Myocyte (in vitro differentiated cells): ENCODE data around the gene SUPT6H. TPM values are rescaled to one million over a fixed set of nuclear protein-coding genes. Genes with fewer than 3 reads are reported as not detected.
A peak's percentile ranks its signal among the peaks of the same experiment; 100 is the strongest.

Experiments
- DNase-seq: peaks from one replicate; pipeline ENCODE4 v3.0.0-alpha.2; 2012; ENCODE audit warnings: low read depth
- total RNA-seq: library from RNA; depleted of rRNA; stranded (reverse); fragments of >200 nt; gene quantifications from 2 replicates; pipeline ENCODE4 v1.2.3, GENCODE V29; 2014

The SUPT6H gene
- total RNA-seq, 1 donor from 2014 or later: 37.5 TPM

DNA sequence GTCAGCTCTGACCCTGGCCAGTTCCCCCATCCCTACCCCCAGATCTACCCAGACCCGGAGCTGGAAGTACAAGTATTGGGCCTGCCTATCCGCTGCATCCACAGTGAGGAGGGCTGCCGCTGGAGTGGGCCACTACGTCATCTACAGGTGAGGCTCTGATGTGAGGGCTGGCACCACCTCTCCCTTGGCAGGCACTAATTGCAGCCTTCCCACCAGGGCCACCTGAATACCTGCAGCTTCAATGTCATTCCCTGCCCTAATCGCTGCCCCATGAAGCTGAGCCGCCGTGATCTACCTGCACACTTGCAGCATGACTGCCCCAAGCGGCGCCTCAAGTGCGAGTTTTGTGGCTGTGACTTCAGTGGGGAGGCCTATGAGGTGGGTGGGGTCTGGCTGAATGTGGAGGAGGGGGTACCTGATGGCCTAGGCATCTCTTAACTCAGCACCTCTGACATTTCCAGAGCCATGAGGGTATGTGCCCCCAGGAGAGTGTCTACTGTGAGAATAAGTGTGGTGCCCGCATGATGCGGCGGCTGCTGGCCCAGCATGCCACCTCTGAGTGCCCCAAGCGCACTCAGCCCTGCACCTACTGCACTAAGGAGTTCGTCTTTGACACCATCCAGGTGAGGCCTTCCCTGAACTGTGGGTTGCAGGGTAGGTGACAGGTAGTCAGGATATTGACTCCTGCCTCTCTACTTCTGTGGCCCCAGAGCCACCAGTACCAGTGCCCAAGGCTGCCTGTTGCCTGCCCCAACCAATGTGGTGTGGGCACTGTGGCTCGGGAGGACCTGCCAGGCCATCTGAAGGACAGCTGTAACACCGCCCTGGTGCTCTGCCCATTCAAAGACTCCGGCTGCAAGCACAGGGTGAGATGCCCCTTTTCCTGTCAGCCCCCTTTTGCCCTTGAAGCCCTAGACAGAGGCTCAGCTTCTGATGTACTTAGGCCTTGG is 86.1 kb downstream of the SUPT6H start:
- peak; percentile 56 for DNase-seq

GRCh38 chr17:28748852-28749515 is 87.0 kb downstream of the SUPT6H start:
- DNase-seq: no peak

DNA sequence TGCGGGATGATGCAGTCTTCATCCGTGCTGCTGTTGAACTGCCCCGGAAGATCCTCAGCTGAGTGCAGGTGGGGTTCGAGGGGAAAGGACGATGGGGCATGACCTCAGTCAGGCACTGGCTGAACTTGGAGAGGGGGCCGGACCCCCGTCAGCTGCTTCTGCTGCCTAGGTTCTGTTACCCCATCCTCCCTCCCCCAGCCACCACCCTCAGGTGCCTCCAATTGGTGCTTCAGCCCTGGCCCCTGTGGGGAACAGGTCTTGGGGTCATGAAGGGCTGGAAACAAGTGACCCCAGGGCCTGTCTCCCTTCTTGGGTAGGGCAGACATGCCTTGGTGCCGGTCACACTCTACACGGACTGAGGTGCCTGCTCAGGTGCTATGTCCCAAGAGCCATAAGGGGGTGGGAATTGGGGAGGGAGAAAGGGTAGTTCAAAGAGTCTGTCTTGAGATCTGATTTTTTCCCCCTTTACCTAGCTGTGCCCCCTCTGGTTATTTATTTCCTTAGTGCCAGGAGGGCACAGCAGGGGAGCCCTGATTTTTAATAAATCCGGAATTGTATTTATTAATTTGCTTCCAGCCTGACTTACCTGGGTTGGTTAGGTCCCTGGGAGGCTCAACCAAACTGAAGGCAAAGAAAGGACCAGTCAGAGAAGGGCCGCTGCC is 87.6 kb downstream of the SUPT6H start:
- DNase-seq: no peak

DNA sequence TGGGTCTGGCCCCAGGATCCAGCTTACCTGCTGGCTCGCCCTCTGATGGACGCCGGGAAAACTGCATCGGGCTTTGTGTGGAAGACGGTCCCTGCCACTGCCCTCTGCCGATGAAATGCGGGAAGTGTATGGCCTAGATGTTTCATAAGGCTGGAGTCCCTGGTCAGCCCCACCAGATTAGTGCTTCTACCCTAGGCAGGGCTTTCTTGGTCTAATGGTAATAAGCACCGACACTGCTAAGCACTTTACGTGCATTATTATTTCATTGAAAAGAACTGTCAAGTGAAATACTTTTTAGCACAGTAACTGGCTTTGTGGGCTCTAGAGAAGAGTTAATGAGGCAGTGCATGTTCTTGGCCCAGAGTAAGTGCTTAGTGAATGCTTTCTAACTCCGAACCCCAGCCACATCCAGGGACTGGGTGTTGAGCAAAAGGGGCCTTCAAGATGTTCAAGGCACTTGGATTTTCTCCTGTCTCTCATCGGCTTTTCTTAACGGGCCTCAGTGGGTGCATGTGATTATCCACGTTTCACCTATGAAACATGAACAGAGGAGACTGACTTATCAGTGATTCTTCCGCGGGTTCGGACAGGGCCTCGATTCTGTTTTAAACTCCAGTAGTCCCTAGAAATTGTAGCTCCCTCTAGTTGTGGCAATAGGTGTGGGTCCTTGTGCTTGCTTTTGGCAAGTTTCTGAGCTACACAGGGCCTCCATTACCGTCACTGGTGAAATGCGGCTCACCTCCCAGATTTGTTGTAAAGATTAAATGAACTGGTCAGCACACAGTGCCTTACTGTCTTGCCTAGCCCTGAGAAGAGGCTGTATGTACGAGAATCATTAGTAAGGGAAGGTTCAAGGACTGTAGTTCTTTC is 88.4 kb downstream of the SUPT6H start:
- DNase-seq: peak; percentile 94

- DNase-seq: no peak
Measured at GRCh38 chr17:28751600-28752366, 89.8 kb downstream of the SUPT6H start.

Other genes with a start within 250 kb of the SUPT6H start
- gene SLC13A2, start 188.6 kb upstream of the SUPT6H start, total RNA-seq: not detected in 2 replicates
- not detected in 2 replicates for gene FOXN1, start 155.9 kb upstream of the SUPT6H start, total RNA-seq
- 74.8 and 222 TPM in 2 replicates for gene UNC119, start 109.6 kb upstream of the SUPT6H start, total RNA-seq
- 162 and 204 TPM in 2 replicates for gene PIGS, start 90.7 kb upstream of the SUPT6H start, total RNA-seq
- gene ALDOC, start 85.3 kb upstream of the SUPT6H start, total RNA-seq: 22.5 and 25.9 TPM in 2 replicates
- gene SPAG5, start 63.2 kb upstream of the SUPT6H start, total RNA-seq: 2.2 and 4.3 TPM in 2 replicates
- gene RSKR, start 48.0 kb upstream of the SUPT6H start, total RNA-seq: 12.2 and 14.6 TPM in 2 replicates
- 144 and 157 TPM in 2 replicates for gene BLTP2, start 17.0 kb upstream of the SUPT6H start, total RNA-seq
- 36.3 and 39.7 TPM in 2 replicates for gene SDF2, start 299 bp upstream of the SUPT6H start, total RNA-seq
- 1.0 and 1.6 TPM in 2 replicates for gene PROCA1, start 49.7 kb downstream of the SUPT6H start, total RNA-seq
- 162 and 198 TPM in 2 replicates for gene RAB34, start 55.7 kb downstream of the SUPT6H start, total RNA-seq
- gene RPL23A, start 57.8 kb downstream of the SUPT6H start, total RNA-seq: 261 and 384 TPM in 2 replicates
- 11.1 and 22.3 TPM in 2 replicates for gene TLCD1, start 64.0 kb downstream of the SUPT6H start, total RNA-seq
- gene NEK8, start 66.6 kb downstream of the SUPT6H start, total RNA-seq: 5.5 and 6.0 TPM in 2 replicates
- 173 and 248 TPM in 2 replicates for gene TRAF4, start 81.8 kb downstream of the SUPT6H start, total RNA-seq
- 12.7 and 13.3 TPM in 2 replicates for gene FAM222B, start 180.6 kb downstream of the SUPT6H start, total RNA-seq
- 35.2 and 43.7 TPM in 2 replicates for gene ERAL1, start 192.8 kb downstream of the SUPT6H start, total RNA-seq
- gene FLOT2, start 235.5 kb downstream of the SUPT6H start, total RNA-seq: 30.1 and 36.4 TPM in 2 replicates
- gene DHRS13, start 240.9 kb downstream of the SUPT6H start, total RNA-seq: 3.3 and 5.3 TPM in 2 replicates